ENCODE data around the gene HSD17B4. TPM values are rescaled to one million over a fixed set of nuclear protein-coding genes. Genes with fewer than 3 reads are reported as not detected.

Gene HSD17B4
- total RNA-seq, 1 donor from 2014 or later: 98.4 TPM

- H3K4me1 Mint-ChIP-seq (ENCODE audit: low read depth): peaks cover 7% of the 10 kb centered on the region
- H3K36me3 Mint-ChIP-seq (ENCODE audit: low read depth): peaks cover 29% of the 10 kb centered on the region
- no peak overlapping the region for H3K4me3 Mint-ChIP-seq (ENCODE audit: unreplicated experiment)
- no peak for DNase-seq (ENCODE audit: low spot score)
- H3K27me3 Mint-ChIP-seq (ENCODE audit: low read depth): no peaks in the 10 kb centered on the region
- no peak for TF ChIP-seq CTCF (IDR thresholded peaks at IDR 0.05)
- H3K9me3 Mint-ChIP-seq (ENCODE audit: low read depth): peaks cover 24% of the 10 kb centered on the region
- H3K27ac Mint-ChIP-seq (ENCODE audit: unreplicated experiment): no peak overlapping the region
Observed at GRCh38 chr5:119468286-119468685, 16.0 kb downstream of the HSD17B4 start.

GRCh38 chr5:119470105-119470763, 17.9 kb downstream of the HSD17B4 start:
- Mint-ChIP-seq H3K4me1 (ENCODE audit: low read depth) (peaks cover 12% of the 10 kb centered on the region), H3K36me3 (ENCODE audit: low read depth) (peaks cover 26% of the 10 kb centered on the region), H3K27me3 (ENCODE audit: low read depth) (no peaks in the 10 kb centered on the region), H3K4me3 (ENCODE audit: unreplicated experiment) (no peak overlapping the region), H3K27ac (ENCODE audit: unreplicated experiment) (no peak overlapping the region), H3K9me3 (ENCODE audit: low read depth) (peaks cover 24% of the 10 kb centered on the region)
- no peak for TF ChIP-seq CTCF (IDR thresholded peaks at IDR 0.05)
- DNase-seq (ENCODE audit: low spot score): no peak

GRCh38 chr5:119470851-119471451, 18.7 kb downstream of the HSD17B4 start:
- H3K9me3 Mint-ChIP-seq (ENCODE audit: low read depth): peaks cover 24% of the 10 kb centered on the region
- TF ChIP-seq CTCF (IDR thresholded peaks at IDR 0.05): peak; percentile 84
- H3K4me1 Mint-ChIP-seq (ENCODE audit: low read depth): peaks cover 12% of the 10 kb centered on the region
- H3K27ac Mint-ChIP-seq (ENCODE audit: unreplicated experiment): no peak overlapping the region
- DNase-seq (ENCODE audit: low spot score): no peak
- H3K4me3 Mint-ChIP-seq (ENCODE audit: unreplicated experiment): no peak overlapping the region
- no peaks in the 10 kb centered on the region for H3K27me3 Mint-ChIP-seq (ENCODE audit: low read depth)
- H3K36me3 Mint-ChIP-seq (ENCODE audit: low read depth): peaks cover 23% of the 10 kb centered on the region

GRCh38 chr5:119473241-119473640, 20.9 kb downstream of the HSD17B4 start:
- TF ChIP-seq CTCF (IDR thresholded peaks at IDR 0.05): no peak
- no peak overlapping the region for H3K4me3 Mint-ChIP-seq (ENCODE audit: unreplicated experiment)
- no peak overlapping the region for H3K27ac Mint-ChIP-seq (ENCODE audit: unreplicated experiment)
- peaks cover 21% of the 10 kb centered on the region for H3K36me3 Mint-ChIP-seq (ENCODE audit: low read depth)
- no peak for DNase-seq (ENCODE audit: low spot score)
- peaks cover 9% of the 10 kb centered on the region for H3K9me3 Mint-ChIP-seq (ENCODE audit: low read depth)
- H3K27me3 Mint-ChIP-seq (ENCODE audit: low read depth): no peaks in the 10 kb centered on the region
- peaks cover 12% of the 10 kb centered on the region for H3K4me1 Mint-ChIP-seq (ENCODE audit: low read depth)

- H3K9me3 Mint-ChIP-seq (ENCODE audit: low read depth): no peaks in the 10 kb centered on the region
- H3K27me3 Mint-ChIP-seq (ENCODE audit: low read depth): no peaks in the 10 kb centered on the region
- H3K27ac Mint-ChIP-seq (ENCODE audit: unreplicated experiment): no peak overlapping the region
- H3K36me3 Mint-ChIP-seq (ENCODE audit: low read depth): peaks cover 21% of the 10 kb centered on the region
- peaks cover 5% of the 10 kb centered on the region for H3K4me1 Mint-ChIP-seq (ENCODE audit: low read depth)
- DNase-seq (ENCODE audit: low spot score): no peak
- TF ChIP-seq CTCF (IDR thresholded peaks at IDR 0.05): no peak
- H3K4me3 Mint-ChIP-seq (ENCODE audit: unreplicated experiment): no peak overlapping the region
Observed at GRCh38 chr5:119476341-119476740, 24.0 kb downstream of the HSD17B4 start.

Measured in chondrocyte (in vitro differentiated cells).